ENCODE data around the gene AQP6. TPM values are rescaled to one million over a fixed set of nuclear protein-coding genes. Genes with fewer than 3 reads are reported as not detected.
A peak's percentile ranks its signal among the peaks of the same experiment; 100 is the strongest.

The AQP6 gene
- total and polyA plus RNA-seq, 2 donors from 2014 or later, result 12.0 to 74.1 TPM

GRCh38 chr12:49959685-49960473, 12.9 kb upstream of the AQP6 start:
- intact Hi-C loops (cut with DNase I), result no loop called here
- H3K4me3 ChIP-seq (ENCODE audit: low read length in 3 of 3), result no peak overlapping the region
- no peaks in the 10 kb centered on the region for H3K9me3 ChIP-seq (ENCODE audit: control insufficient read depth in 2 of 3, insufficient read depth in 1 of 3, low read length in 3 of 3)
- DNase-seq (peak in 4 of 5 donors; percentile 58 to 87 (median 76)), FAIRE-seq (no peak)
- no peak for TF ChIP-seq CTCF (IDR thresholded peaks at IDR 0.05; ENCODE audit: borderline replicate concordance, extremely low read depth, insufficient read depth)
- no peak overlapping the region for H3K9ac ChIP-seq (ENCODE audit: low read length in 3 of 3)
- peaks cover 0 to 4% (median 2%) of the 10 kb centered on the region in 3 donors for H3K4me1 ChIP-seq (ENCODE audit: control insufficient read depth in 2 of 3, insufficient read depth in 2 of 3, low read depth in 1 of 3, low read length in 3 of 3)
- no peaks in the 10 kb centered on the region for H3K36me3 ChIP-seq (ENCODE audit: control insufficient read depth in 2 of 3, insufficient read depth in 3 of 3, low read length in 3 of 3)
- peaks cover 12% of the 10 kb centered on the region for H3K27me3 ChIP-seq (ENCODE audit: control insufficient read depth, insufficient read depth, low read length)
- H3K27ac ChIP-seq (ENCODE audit: low read depth in 2 of 2, low read length in 2 of 2), result peak overlapping the region in 1 of 2 donors; percentile 23

GRCh38 chr12:49960474-49961110, 12.2 kb upstream of the AQP6 start:
- no peak overlapping the region for H3K9ac ChIP-seq (ENCODE audit: low read length in 3 of 3)
- H3K27me3 ChIP-seq (ENCODE audit: control insufficient read depth, insufficient read depth, low read length), result peaks cover 11% of the 10 kb centered on the region
- H3K9me3 ChIP-seq (ENCODE audit: control insufficient read depth in 2 of 3, insufficient read depth in 1 of 3, low read length in 3 of 3), result no peaks in the 10 kb centered on the region
- no peak overlapping the region for H3K27ac ChIP-seq (ENCODE audit: low read depth in 2 of 2, low read length in 2 of 2)
- TF ChIP-seq CTCF (IDR thresholded peaks at IDR 0.05; ENCODE audit: borderline replicate concordance, extremely low read depth, insufficient read depth), result no peak
- FAIRE-seq (no peak), DNase-seq (no peak)
- no peaks in the 10 kb centered on the region for H3K36me3 ChIP-seq (ENCODE audit: control insufficient read depth in 2 of 3, insufficient read depth in 3 of 3, low read length in 3 of 3)
- peaks cover 0 to 4% (median 2%) of the 10 kb centered on the region in 3 donors for H3K4me1 ChIP-seq (ENCODE audit: control insufficient read depth in 2 of 3, insufficient read depth in 2 of 3, low read depth in 1 of 3, low read length in 3 of 3)
- H3K4me3 ChIP-seq (ENCODE audit: low read length in 3 of 3), result no peak overlapping the region
- intact Hi-C loops (cut with DNase I), result no loop called here

GRCh38 chr12:49961111-49961922, 11.4 kb upstream of the AQP6 start, which contains the start of gene AQP5:
Gene AQP5, plus strand, starts transcription at chr12:49961872. Its CDS starts 146 bp downstream, at chr12:49962018.
- peak in 2 of 5 donors; percentile 51 to 80 for DNase-seq
- no peak for FAIRE-seq
- Histone ChIP-seq H3K9ac (ENCODE audit: low read length in 3 of 3) (no peak within 1 kb of the TSS), H3K4me3 (ENCODE audit: low read length in 3 of 3) (no peak within 1 kb of the TSS), H3K27ac (ENCODE audit: low read depth in 2 of 2, low read length in 2 of 2) (no peak within 1 kb of the TSS), H3K36me3 (ENCODE audit: control insufficient read depth in 2 of 3, insufficient read depth in 3 of 3, low read length in 3 of 3) (no peaks in the 10 kb centered on the region), H3K4me1 (ENCODE audit: control insufficient read depth in 2 of 3, insufficient read depth in 2 of 3, low read depth in 1 of 3, low read length in 3 of 3) (peaks cover 0 to 4% (median 2%) of the 10 kb centered on the region in 3 donors), H3K9me3 (ENCODE audit: control insufficient read depth in 2 of 3, insufficient read depth in 1 of 3, low read length in 3 of 3) (no peaks in the 10 kb centered on the region), H3K27me3 (ENCODE audit: control insufficient read depth, insufficient read depth, low read length) (peaks cover 11% of the 10 kb centered on the region)
- intact Hi-C loops (cut with DNase I), result no loop called here
- no peak for TF ChIP-seq CTCF (IDR thresholded peaks at IDR 0.05; ENCODE audit: borderline replicate concordance, extremely low read depth, insufficient read depth)

Measured in kidney (tissue), 14 donors.